HCT116 (cell line): ENCODE data around the gene PRM3. TPM values are rescaled to one million over a fixed set of nuclear protein-coding genes. Genes with fewer than 3 reads are reported as not detected.

Experiments used
- ATAC-seq: fragments of 200-7000 bp; cut with Tn5 transposase; 2 replicates; pipeline ENCODE4 v1.9.1; 2020; ENCODE audit warnings: mild to moderate bottlenecking, moderate library complexity
- BruUV-seq: library from RNA; stranded (reverse); fragments of 400-500 nt; replicated peaks from 2 replicates; lab custom pipeline; 2021; lab: Mats Ljungman, UMichigan
- CTCF ChIA-PET: fragments of 300-600 bp; sonication (Branson Sonifier 250); formaldehyde crosslinking; loops from one replicate; lab custom pipeline; 2021; ENCODE audit warnings: antibody characterized with exemption; lab: Charles Lee
- POLR2A ChIA-PET: fragments of 300-600, 350-600 bp; sonication (Branson Sonifier 250); formaldehyde crosslinking; loops from one replicate; lab custom pipeline; 2021; ENCODE audit warnings: antibody characterized with exemption; lab: Charles Lee
- RAD21 ChIA-PET, 2 experiments: fragments of 300-600 bp; sonication (Branson Sonifier 250); formaldehyde crosslinking; loops; one replicate each; lab custom pipeline; 2023; ENCODE audit warnings: low total read pairs in 2 of 2; ENCODE audit not compliant: uncharacterized antibody in 2 of 2, unreplicated experiment in 2 of 2, low non-redundant PET in 1 of 2; lab: Charles Lee
- DNase-seq: peaks from one replicate; pipeline ENCODE4 v3.0.0-alpha.2; 2010; ENCODE audit warnings: low read depth, low spot score
- H2AFZ ChIP-seq: fragments of 200-600 bp; shearing (Covaris generic), sonication (generic); 2 replicates; pipeline ENCODE4 v1.6.1; 2017; ENCODE audit warnings: low read depth, mixed run types, mixed read lengths, antibody characterized with exemption, low read length; ENCODE audit not compliant: poor library complexity, severe bottlenecking
- H3K27ac ChIP-seq: 2 replicates; pipeline ENCODE4 v1.5.1; 2012; ENCODE audit warnings: low read depth, low read length
- H3K27me3 ChIP-seq: fragments of 200-600 bp; sonication (generic); 2 replicates; pipeline ENCODE4 v1.6.1; 2016; ENCODE audit warnings: mixed run types, low read length, mixed read lengths; ENCODE audit not compliant: insufficient read depth
- H3K36me3 ChIP-seq, 2 experiments: fragments of 200-500 bp in 1 of 2; fragments of 200-600 bp in 1 of 2; sonication (Bioruptor generic) in 1 of 2; sonication (generic) in 1 of 2; 2 replicates each; pipeline versions ENCODE4 v1.5.1 to v1.6.1; 2014 to 2016; ENCODE audit warnings: low read length in 2 of 2, inconsistent platforms in 1 of 2, mixed read lengths in 1 of 2, mixed run types in 1 of 2; ENCODE audit not compliant: insufficient read depth in 2 of 2, control insufficient read depth in 1 of 2
- H3K4me1 ChIP-seq, 2 experiments: fragments of 200-600 bp in 1 of 2; sonication (generic) in 1 of 2; 2 replicates each; pipeline versions ENCODE4 v1.5.1 to v1.6.1; 2012 to 2017; ENCODE audit warnings: low read length in 2 of 2, inconsistent platforms in 1 of 2, mild to moderate bottlenecking in 1 of 2, mixed read lengths in 1 of 2, mixed run types in 1 of 2, moderate library complexity in 1 of 2; ENCODE audit not compliant: insufficient read depth in 2 of 2, control insufficient read depth in 1 of 2
- H3K4me2 ChIP-seq: fragments of 200-600 bp; sonication (generic); 2 replicates; pipeline ENCODE4 v1.6.1; 2017; ENCODE audit warnings: mixed run types, low read length, mixed read lengths
- H3K4me3 ChIP-seq, 2 experiments: fragments of 200-600 bp in 1 of 2; sonication (generic) in 1 of 2; replicated peaks in 1 of 2; 2 replicates each; pipeline ENCODE4 v1.5.1; 2011 to 2016; ENCODE audit warnings: low read length in 2 of 2, control low read depth in 1 of 2, low read depth in 1 of 2, mild to moderate bottlenecking in 1 of 2, mixed read lengths in 1 of 2, mixed run types in 1 of 2
- H3K79me2 ChIP-seq: fragments of 200-600 bp; sonication (generic); 2 replicates; pipeline ENCODE4 v1.6.1; 2017; ENCODE audit warnings: mild to moderate bottlenecking, mixed run types, low read length, moderate library complexity, mixed read lengths; ENCODE audit not compliant: insufficient read depth
- H3K9ac ChIP-seq: fragments of 200-600 bp; sonication (generic); 2 replicates; pipeline ENCODE4 v1.6.1; 2016; ENCODE audit warnings: low read length, mixed read lengths
- H3K9me2 ChIP-seq: fragments of 200-600 bp; sonication (generic), shearing (Covaris generic); 2 replicates; pipeline ENCODE4 v1.6.1; 2017; ENCODE audit warnings: mixed run types, mild to moderate bottlenecking, moderate library complexity; ENCODE audit not compliant: insufficient read depth
- H3K9me3 ChIP-seq, 2 experiments: fragments of 200-500 bp in 1 of 2; fragments of 200-600 bp in 1 of 2; sonication (Bioruptor generic) in 1 of 2; sonication (generic) in 1 of 2; 2 replicates each; pipeline ENCODE4 v1.6.1; 2014 to 2017; ENCODE audit warnings: low read length in 2 of 2, mixed read lengths in 2 of 2, inconsistent platforms in 1 of 2, low read depth in 1 of 2, mild to moderate bottlenecking in 1 of 2, mixed run types in 1 of 2, moderate library complexity in 1 of 2; ENCODE audit not compliant: control insufficient read depth in 1 of 2, insufficient read depth in 1 of 2
- H4K20me1 ChIP-seq: fragments of 200-600 bp; sonication (generic), shearing (Covaris generic); 2 replicates; pipeline ENCODE4 v1.6.1; 2017; ENCODE audit warnings: mixed run types, mild to moderate bottlenecking, moderate library complexity; ENCODE audit not compliant: insufficient read depth
- ATF3 ChIP-seq: IDR thresholded peaks from 2 replicates; pipeline ENCODE4 v1.6.1; 2012
- CBX3 ChIP-seq: IDR thresholded peaks from 2 replicates; pipeline ENCODE4 v1.6.1; 2012; ENCODE audit warnings: low read depth
- EZH2phosphoT487 ChIP-seq: fragments of 200-600 bp; IDR thresholded peaks from 2 replicates; pipeline ENCODE4 v1.6.1; 2018; ENCODE audit warnings: antibody characterized with exemption, borderline replicate concordance
- FOSL1 ChIP-seq: IDR thresholded peaks from 2 replicates; pipeline ENCODE4 v1.6.1; 2012; ENCODE audit warnings: low read depth
- JUND ChIP-seq: IDR thresholded peaks from 2 replicates; pipeline ENCODE4 v1.6.1; 2012
- MAX ChIP-seq: IDR thresholded peaks from 2 replicates; pipeline ENCODE4 v1.6.1; 2012
- SP1 ChIP-seq: IDR thresholded peaks from 2 replicates; pipeline ENCODE4 v1.6.1; 2012; ENCODE audit warnings: low read depth
- TCF7L2 ChIP-seq: IDR thresholded peaks from 2 replicates; pipeline ENCODE4 v1.7.0; 2011; ENCODE audit warnings: borderline replicate concordance, inconsistent platforms; ENCODE audit not compliant: insufficient read depth, insufficient read length; ENCODE audit errors: extremely low read depth
- YY1 ChIP-seq: IDR thresholded peaks from 2 replicates; pipeline ENCODE4 v1.6.1; 2011; ENCODE audit warnings: low read length, low read depth, moderate library complexity, mild to moderate bottlenecking; ENCODE audit not compliant: insufficient replicate concordance; ENCODE audit errors: extremely low read depth
- intact Hi-C: fragments of 100-400 bp; cut with micrococcal nuclease; formaldehyde crosslinking; loops from 2 replicates; pipeline ENCODE4 v1.10.0; 2022
- total RNA-seq: library from RNA; stranded (reverse); gene quantifications from one replicate; pipeline ENCODE4 v1.2.1, GENCODE V29; 2021; ENCODE audit not compliant: unreplicated experiment

Gene PRM3
- total RNA-seq, 1 experiment from 2014 or later, result not detected

GRCh38 chr16:11308493-11309283 is 35.3 kb upstream of the PRM3 start:
- no peaks in the 10 kb centered on the region for H3K27me3 ChIP-seq
- no peak overlapping the region for H3K27ac ChIP-seq
- ATAC-seq, result no peak
- ChIA-PET RAD21 (no interaction called here), CTCF (no interaction called here), POLR2A (no interaction called here)
- H4K20me1 ChIP-seq, result no peaks in the 10 kb centered on the region
- no TSS peak for BruUV-seq
- no peak overlapping the region for H3K4me3 ChIP-seq
- intact Hi-C loops, result no loop called here
- no peak overlapping the region for H3K4me2 ChIP-seq
- peaks cover 18 to 21% of the 10 kb centered on the region in 2 experiments for H3K4me1 ChIP-seq
- no peak for DNase-seq
- no peaks in the 10 kb centered on the region for H3K9me3 ChIP-seq
- H3K79me2 ChIP-seq, result no peaks in the 10 kb centered on the region
- no peaks in the 10 kb centered on the region for H3K36me3 ChIP-seq
- no peak overlapping the region for H2AFZ ChIP-seq
- H3K9me2 ChIP-seq, result no peaks in the 10 kb centered on the region
- no peak overlapping the region for H3K9ac ChIP-seq
- TF ChIP-seq JUND (no peak), YY1 (no peak), CBX3 (no peak), EZH2phosphoT487 (no peak), MAX (no peak), ATF3 (no peak), SP1 (no peak), TCF7L2 (no peak), FOSL1 (no peak)
